Endometrium (tissue), 2 donors: ENCODE results near the gene C5orf58.

Experiments
- FAIRE-seq: peaks from 2 replicates; lab custom pipeline; 2012; peaks lifted over from hg19 to GRCh38; lab: Jason Lieb, UNC
- donor health status: control.
- donor health status: control.

C5orf58 gene, protein sequence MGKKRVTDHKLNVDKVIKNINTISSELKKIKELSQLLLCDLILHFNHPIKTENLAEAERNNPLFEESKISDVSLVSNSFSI

GRCh38 chr5:170232786-170233185 lies at the start of gene C5orf58:
Gene C5orf58 (plus strand): TSS chr5:170232985. CDS start chr5:170234977, 1,992 bp downstream.
- no peak for FAIRE-seq

GRCh38 chr5:170183816-170184687 lies 48.7 kb upstream of the C5orf58 start:
- no peak for FAIRE-seq

DNA sequence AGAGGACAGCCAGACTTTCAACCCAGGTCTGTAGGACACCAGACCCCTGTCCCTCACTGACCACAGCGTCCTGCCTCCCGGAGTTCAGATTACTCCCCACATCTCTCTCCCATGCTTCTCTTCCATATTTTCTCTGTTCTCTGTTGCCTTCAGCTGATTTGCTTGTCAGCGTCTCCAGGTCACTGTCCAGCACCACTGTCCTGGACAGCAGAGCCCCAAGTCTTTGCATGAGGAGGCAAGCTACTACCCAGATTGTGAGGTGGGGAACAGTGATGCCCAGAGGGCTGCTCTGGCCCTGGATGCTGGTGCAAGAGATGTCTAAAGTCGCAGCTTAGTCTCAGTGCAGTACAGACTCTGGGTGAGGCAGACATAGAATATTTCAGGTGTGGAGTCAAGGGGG lies 48.0 kb upstream of the C5orf58 start:
- FAIRE-seq, result no peak

DNA sequence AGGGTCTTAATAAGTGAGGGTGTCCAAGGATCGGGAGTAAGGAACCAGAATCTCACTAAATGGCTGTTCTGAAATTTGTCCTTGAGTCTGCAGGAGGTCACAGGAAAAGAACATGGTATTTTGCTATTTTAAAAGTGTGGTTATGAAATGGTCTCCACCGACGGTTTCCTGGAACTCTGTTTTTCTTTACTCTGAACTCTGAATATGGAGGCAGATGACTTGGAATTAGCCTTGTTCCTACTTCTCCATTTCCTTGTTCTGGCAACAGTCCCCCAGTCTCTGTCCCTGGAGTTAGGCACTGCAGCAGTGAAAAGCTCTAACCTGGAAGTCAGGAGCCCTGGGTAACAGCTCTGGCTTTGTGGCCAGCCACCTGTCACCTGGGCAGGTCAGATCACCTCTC lies 46.6 kb upstream of the C5orf58 start:
- no peak for FAIRE-seq

GRCh38 chr5:170186856-170187255 lies 45.9 kb upstream of the C5orf58 start:
- no peak for FAIRE-seq

DNA sequence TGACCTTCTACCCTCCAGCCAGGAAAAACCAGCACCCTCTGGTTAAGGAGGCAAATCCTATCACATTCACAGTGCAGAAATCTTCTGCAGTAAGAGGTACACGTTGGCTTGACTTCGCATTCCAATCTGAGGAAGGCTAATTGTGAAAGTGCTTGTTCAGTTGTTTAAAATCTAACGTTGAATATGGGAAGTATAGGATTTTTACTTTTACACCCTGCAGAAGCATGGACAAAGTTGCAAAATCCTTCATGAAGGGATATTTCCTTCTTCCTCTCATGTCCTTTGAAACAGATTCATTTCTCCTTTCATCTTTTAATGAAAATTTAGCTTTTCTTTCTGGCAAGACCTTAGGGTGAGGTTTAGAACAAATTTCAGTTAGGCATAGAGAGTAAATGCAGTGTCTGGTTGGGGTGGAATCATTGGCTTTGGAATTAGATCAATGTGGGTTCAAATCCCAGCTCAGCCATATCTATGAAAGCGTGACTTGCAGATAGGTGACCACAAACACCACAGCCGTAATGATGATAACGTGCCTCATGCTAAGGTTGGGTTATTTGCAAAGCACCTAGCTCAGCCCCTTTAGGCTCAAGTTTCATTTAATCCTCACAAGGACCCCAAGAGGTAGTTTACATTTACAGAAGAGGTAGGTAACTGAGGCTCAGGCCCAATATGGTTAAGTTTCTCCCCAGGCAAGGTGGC lies 42.2 kb upstream of the C5orf58 start:
- no peak for FAIRE-seq

- FAIRE-seq, result no peak
Observed at GRCh38 chr5:170192829-170193228, 40.0 kb upstream of the C5orf58 start.

DNA sequence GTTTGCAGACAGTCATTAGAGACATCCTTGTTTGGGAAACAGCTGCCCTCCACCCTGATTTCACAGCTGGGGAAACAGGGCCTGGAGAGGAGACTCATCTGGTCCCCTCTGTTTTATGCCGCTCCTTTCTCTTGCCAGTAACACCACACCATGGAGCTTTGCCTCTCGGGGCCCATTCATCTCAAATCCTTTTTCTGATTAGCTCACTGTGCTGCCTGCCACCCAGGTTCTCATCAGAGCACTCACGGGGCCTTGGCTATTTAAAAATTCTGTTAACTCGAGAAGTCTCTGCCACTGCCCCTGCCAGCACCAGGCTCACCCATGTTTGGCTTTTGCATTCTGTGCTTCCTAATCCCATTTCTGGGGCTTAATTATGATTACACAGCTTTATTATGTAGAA lies 36.8 kb upstream of the C5orf58 start:
- FAIRE-seq, result no peak

DNA sequence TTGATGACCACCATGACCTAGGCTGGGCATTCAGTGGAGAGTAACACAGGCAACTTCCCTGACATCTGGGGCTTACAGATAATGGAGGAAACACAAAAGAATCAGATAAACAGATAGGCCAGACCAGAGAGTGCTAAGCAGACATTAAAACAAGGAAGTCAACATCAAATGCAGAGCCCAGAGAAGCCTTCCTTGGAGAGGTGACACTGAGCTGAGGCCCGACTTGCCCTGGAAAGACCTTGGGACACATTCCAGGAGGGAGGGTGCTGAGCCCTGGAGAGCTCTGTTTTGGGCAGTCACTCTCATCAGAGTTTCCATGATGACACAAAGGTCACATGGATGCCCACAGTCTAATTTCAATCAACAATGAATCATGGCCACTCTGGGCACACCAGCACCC lies 31.9 kb upstream of the C5orf58 start:
- no peak for FAIRE-seq

GRCh38 chr5:170201311-170201710 lies 31.5 kb upstream of the C5orf58 start:
- FAIRE-seq, result no peak

GRCh38 chr5:170202117-170202516 lies 30.7 kb upstream of the C5orf58 start:
- no peak for FAIRE-seq

DNA sequence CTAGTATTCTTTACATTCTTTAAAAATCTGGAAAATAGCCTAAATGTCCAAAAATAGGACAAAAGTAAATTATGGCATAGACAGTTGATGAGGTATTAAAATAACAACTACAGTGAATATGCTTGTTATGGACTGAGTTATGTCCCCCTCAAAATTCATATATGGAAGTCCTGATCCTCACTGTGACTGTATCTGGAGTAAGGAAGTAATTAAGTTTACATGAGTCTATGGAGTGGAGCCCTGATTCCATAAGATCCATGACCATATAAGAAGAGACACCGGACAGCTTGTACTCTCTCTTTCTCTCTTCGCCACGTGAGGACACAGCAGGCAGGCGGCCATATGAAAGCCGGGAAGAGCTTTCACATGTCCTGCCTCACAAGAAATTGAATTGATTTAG lies 28.6 kb upstream of the C5orf58 start:
- FAIRE-seq, result no peak

- no peak for FAIRE-seq
Observed at GRCh38 chr5:170206216-170206615, 26.6 kb upstream of the C5orf58 start.

- FAIRE-seq, result no peak
Observed at GRCh38 chr5:170206958-170207357, 25.8 kb upstream of the C5orf58 start.

DNA sequence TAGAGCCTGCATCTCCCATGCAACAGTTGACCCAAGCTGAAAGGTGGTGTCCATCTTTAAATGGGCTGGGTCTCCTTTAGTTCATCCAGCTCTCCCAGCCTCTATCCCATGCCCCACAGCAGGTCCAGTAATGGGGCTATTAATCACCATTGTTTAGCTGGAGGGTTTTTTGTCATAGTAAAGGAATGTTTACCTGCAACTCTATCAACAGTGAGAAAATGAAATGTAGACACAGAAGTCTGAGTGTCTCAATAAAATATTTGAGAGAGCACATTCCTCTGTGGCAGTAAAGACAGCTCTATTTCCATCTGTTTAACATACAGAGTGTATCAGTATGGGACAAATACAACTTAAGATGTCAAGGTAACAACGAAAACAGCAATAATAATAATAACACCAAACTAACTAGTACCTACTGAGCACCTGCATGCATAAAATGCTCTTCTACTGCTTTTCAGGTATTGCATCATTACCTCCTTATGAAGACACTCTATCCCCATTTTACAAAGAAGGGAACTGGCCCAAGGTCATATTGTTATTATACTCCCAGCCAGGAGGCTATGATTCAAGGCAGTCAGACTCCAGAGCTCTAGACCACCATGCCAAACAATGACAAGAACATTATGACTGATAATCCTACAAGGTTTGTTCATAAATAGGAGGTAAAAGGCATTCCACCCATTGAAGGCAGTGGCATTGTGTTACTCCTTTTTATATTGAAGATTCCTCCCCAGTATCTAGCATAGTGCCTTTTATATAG lies 21.0 kb upstream of the C5orf58 start:
- no peak for FAIRE-seq

DNA sequence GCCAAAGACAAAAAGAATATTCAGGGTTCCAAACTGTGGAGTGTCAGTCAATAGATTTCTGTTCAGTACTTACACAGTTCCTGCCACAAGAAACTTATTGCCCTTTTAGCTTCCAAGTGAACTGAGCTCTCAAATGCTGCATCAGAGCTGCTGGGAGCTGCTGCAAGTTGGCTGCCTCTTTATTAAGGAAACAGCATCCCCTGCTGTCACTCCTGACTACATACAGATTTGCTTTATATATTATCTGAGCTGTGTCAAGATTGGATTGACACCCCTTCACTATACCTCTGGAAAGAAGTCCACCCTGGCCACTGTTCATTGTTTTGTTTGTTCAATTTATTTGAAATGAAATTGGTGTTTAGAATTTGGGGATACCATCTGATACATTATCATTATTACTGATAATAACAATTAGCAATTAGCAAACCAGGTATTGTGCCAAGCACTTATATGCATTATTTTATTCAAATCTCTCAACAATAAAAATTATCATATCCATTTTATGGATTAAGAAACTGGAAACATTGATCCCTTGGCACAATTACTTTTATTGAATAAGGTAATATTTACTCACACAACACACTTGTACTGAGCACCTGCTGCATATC lies 16.4 kb upstream of the C5orf58 start:
- no peak for FAIRE-seq

GRCh38 chr5:170217831-170218230 lies 15.0 kb upstream of the C5orf58 start:
- no peak for FAIRE-seq

GRCh38 chr5:170218726-170219125 lies 14.1 kb upstream of the C5orf58 start:
- no peak for FAIRE-seq

- no peak for FAIRE-seq
Observed at GRCh38 chr5:170219615-170220014, 13.2 kb upstream of the C5orf58 start.

GRCh38 chr5:170220191-170220590 lies 12.6 kb upstream of the C5orf58 start:
- no peak for FAIRE-seq

GRCh38 chr5:170221327-170221741 lies 11.5 kb upstream of the C5orf58 start:
- FAIRE-seq, result no peak

DNA sequence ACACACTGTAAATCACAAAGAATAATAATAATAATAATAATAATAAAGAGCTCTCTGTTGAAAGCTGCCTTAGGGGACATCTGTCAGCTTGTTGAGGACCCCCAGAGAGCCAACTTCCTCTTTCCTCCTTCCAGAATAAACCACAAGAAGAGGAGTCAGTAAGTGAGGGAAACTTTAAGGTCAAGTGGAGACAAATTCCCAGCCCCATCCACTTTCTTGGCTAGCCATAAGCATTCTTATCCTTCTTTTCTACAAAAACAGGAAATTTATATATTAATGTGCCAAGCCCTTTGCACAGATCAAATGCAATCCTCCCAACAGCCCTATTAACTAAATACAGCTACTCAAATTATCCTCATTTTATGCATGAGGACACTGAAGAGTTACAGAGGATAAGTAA lies 9.4 kb upstream of the C5orf58 start:
- no peak for FAIRE-seq
